Parathyroid adenoma (tissue), 2 donors: ENCODE results near the gene TINAGL1.

ENCODE experiments used
- H2AFZ ChIP-seq: fragments of 300-600 bp; sonication (generic); one replicate; pipeline ENCODE4 v1.7.0; 2017; ENCODE audit warnings: antibody characterized with exemption, mild to moderate bottlenecking
- H3K27ac ChIP-seq: fragments of 300-600 bp; sonication (generic); one replicate; pipeline ENCODE4 v1.7.0; 2017
- H3K27me3 ChIP-seq: fragments of 300-600 bp; sonication (generic); one replicate; pipeline ENCODE4 v1.7.0; 2017; ENCODE audit warnings: low read length; ENCODE audit not compliant: control insufficient read depth, insufficient read depth
- H3K36me3 ChIP-seq: fragments of 300-600 bp; sonication (generic); one replicate; pipeline ENCODE4 v1.7.0; 2017; ENCODE audit warnings: low read length; ENCODE audit not compliant: control insufficient read depth, insufficient read depth
- H3K4me1 ChIP-seq: fragments of 300-600 bp; sonication (generic); one replicate; pipeline ENCODE4 v1.7.0; 2017; ENCODE audit warnings: control low read depth
- H3K4me2 ChIP-seq: fragments of 300-600 bp; sonication (generic); one replicate; pipeline ENCODE4 v1.7.0; 2017; ENCODE audit warnings: low read length
- H3K4me3 ChIP-seq: fragments of 300-600 bp; sonication (generic); one replicate; pipeline ENCODE4 v1.7.0; 2017; ENCODE audit warnings: low read depth, low read length
- H3K79me2 ChIP-seq: fragments of 300-600 bp; sonication (generic); one replicate; pipeline ENCODE4 v1.7.0; 2017; ENCODE audit warnings: control low read depth
- H3K9ac ChIP-seq: fragments of 300-600 bp; sonication (generic); one replicate; pipeline ENCODE4 v1.7.0; 2017; ENCODE audit warnings: mild to moderate bottlenecking
- H3K9me3 ChIP-seq: fragments of 300-600 bp; sonication (generic); one replicate; pipeline ENCODE4 v1.7.0; 2017; ENCODE audit warnings: low read length; ENCODE audit not compliant: control insufficient read depth
- TF ChIP-seq, protein P1 (sequence below): fragments of 300-600 bp; sonication (generic); IDR thresholded peaks from one replicate; pipeline ENCODE4 v1.7.0; 2017; ENCODE audit warnings: antibody characterized with exemption, mild to moderate bottlenecking
- donor health status: primary hyperparathyroidism.

The TINAGL1 gene

DNA sequence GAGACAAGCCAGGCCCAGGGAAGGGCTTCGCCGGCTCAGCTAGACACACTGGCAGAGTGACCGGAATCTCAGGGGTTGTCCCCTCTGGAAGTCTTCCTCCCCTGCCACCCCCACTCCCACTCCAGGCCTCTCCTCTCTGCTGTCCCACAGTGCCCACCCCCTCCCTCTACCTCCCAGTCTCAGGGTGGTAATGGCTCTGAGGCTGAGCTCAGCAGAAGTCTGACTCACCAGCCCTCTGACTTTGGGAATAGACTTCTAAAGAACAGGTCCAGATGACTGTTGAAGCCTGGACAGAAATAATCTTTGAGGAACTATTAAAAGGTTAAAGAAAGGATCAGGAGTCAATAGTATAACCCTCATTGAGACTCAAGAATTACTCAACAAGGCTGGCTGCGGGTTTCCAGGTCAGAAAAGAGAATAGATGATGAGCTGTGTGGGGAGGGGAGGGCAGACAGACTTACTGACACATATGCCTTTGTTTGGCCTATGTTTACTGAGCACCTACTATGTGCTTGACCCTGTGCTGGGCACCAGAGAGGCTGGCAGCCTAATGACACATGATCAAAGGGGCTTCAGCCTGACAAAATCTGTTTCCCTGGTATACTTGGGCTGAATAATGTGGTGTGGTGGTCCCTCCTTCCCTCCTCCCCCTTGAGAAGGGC lies 49.4 kb downstream of the TINAGL1 start:
- Histone ChIP-seq H3K36me3 (no peaks in the 10 kb centered on the region), H3K4me1 (no peaks in the 10 kb centered on the region), H3K27ac (no peak overlapping the region), H3K9me3 (no peaks in the 10 kb centered on the region), H3K9ac (no peak overlapping the region), H3K4me2 (no peak overlapping the region), H3K27me3 (no peaks in the 10 kb centered on the region), H3K4me3 (no peak overlapping the region), H2AFZ (no peak overlapping the region), H3K79me2 (no peaks in the 10 kb centered on the region)
- TF ChIP-seq, protein P1, sequence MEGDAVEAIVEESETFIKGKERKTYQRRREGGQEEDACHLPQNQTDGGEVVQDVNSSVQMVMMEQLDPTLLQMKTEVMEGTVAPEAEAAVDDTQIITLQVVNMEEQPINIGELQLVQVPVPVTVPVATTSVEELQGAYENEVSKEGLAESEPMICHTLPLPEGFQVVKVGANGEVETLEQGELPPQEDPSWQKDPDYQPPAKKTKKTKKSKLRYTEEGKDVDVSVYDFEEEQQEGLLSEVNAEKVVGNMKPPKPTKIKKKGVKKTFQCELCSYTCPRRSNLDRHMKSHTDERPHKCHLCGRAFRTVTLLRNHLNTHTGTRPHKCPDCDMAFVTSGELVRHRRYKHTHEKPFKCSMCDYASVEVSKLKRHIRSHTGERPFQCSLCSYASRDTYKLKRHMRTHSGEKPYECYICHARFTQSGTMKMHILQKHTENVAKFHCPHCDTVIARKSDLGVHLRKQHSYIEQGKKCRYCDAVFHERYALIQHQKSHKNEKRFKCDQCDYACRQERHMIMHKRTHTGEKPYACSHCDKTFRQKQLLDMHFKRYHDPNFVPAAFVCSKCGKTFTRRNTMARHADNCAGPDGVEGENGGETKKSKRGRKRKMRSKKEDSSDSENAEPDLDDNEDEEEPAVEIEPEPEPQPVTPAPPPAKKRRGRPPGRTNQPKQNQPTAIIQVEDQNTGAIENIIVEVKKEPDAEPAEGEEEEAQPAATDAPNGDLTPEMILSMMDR = no peak

DNA sequence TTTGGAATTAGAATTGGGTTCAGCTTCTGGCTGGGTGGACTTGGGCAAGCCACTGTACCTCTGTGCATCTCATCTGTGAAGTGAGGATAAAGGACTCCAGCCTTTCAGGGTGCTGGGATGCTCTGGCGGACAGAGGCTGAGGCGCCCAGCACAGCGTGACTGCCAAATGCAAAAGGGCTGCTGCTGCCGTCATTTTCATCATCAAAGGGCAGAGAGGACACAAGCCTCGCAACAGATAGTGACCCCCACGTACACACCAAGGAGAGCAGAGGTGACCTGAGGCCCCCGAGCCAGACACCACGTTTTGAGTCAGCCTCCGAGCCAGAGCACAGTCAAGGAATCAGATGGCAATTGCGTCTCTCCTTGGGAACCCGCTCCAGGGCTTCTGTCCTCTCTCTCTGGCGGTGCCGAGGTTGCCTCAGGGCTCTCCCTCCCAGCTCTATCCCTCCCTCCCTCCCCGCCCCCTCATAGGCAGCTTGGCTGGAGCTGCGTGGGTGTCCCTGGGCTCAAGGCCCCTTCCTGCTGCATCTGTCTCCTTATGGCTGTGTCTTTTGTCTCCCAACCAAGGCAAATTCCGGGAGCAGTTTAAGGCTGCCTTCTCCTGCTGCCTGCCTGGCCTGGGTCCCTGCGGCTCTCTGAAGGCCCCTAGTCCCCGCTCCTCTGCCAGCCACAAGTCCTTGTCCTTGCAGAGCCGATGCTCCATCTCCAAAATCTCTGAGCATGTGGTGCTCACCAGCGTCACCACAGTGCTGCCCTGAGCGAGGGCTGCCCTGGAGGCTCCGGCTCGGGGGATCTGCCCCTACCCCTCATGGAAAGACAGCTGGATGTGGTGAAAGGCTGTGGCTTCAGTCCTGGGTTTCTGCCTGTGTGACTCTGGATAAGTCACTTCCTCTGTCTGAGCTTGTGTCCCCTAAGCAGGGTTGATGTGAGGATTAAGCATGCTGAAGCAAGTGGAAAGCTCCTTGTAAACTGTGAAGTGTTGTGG lies 50.2 kb downstream of the TINAGL1 start:
- Histone ChIP-seq H2AFZ (no peak overlapping the region), H3K9ac (no peak overlapping the region), H3K27ac (no peak overlapping the region), H3K4me1 (no peaks in the 10 kb centered on the region), H3K4me2 (no peak overlapping the region), H3K79me2 (no peaks in the 10 kb centered on the region), H3K36me3 (no peaks in the 10 kb centered on the region), H3K4me3 (no peak overlapping the region), H3K9me3 (no peaks in the 10 kb centered on the region), H3K27me3 (no peaks in the 10 kb centered on the region)
- TF ChIP-seq, protein P1 = no peak

DNA sequence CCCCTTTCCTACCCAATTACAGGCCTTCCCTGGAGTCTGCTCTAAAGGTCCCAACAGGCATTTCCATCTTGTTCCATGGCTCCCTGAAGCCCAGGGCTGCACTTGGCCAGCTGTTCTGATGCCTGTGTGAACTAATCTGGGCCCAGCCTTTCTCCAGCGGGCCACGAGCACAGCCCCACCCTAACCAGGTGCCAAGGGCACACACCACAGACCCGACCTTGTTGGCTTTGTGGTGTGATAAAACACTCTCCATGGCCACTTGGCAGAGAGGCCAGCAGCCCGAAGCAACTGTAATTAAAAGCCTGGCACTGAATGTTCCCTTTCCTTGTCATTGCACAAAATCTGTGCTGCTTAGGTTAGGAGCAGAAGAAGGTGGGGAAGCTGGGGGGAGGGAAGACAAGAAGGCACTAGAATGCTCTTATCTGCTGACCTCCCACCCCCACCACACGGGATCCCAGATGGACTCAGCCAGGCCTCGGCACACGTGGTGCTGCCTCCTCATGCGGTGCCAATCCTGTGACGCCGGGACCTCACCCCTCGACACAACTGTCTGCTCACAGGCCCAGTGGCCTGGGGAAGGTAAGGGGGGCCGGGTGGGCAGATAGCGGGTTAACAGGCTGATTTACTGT lies 51.1 kb downstream of the TINAGL1 start:
- no peak overlapping the region for H3K9ac ChIP-seq
- H3K9me3 ChIP-seq = no peaks in the 10 kb centered on the region
- no peaks in the 10 kb centered on the region for H3K4me1 ChIP-seq
- no peak overlapping the region for H2AFZ ChIP-seq
- no peak overlapping the region for H3K27ac ChIP-seq
- no peak overlapping the region for H3K4me2 ChIP-seq
- H3K79me2 ChIP-seq = no peaks in the 10 kb centered on the region
- TF ChIP-seq, protein P1 = no peak
- no peaks in the 10 kb centered on the region for H3K27me3 ChIP-seq
- no peaks in the 10 kb centered on the region for H3K36me3 ChIP-seq
- no peak overlapping the region for H3K4me3 ChIP-seq

DNA sequence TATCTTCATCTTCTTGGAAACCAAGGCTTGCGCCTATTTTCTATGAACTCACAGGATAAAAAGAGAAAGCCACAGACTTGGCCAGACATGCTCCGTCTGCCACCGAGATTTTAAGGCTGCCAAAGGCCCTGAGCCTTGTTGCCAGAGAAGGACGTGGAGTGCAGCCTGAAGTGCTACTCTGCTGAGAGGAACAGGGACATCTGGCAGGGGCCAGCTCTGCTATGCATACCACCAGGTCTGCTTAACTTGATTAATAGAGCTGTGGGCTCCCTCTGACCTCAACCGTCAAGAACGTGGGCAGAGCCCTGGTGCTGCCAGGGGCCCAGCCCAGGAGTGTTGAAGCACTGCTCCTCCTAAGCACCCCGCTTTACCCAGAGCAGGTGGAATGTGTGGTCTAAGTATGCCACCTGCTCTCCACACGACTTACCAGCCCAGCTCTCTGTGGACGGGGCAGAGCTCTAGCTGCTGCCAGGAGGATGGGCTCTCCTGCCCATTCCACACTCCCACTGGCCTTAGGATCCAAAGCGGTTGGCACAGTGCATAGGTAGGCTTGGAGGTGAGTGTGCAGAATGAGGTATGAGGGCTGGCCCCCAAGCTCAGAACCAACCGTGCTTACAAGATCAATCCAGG lies 51.7 kb downstream of the TINAGL1 start:
- TF ChIP-seq, protein P1 = no peak
- Histone ChIP-seq H3K79me2 (no peaks in the 10 kb centered on the region), H3K36me3 (no peaks in the 10 kb centered on the region), H3K4me3 (no peak overlapping the region), H2AFZ (no peak overlapping the region), H3K27me3 (no peaks in the 10 kb centered on the region), H3K4me1 (no peaks in the 10 kb centered on the region), H3K4me2 (no peak overlapping the region), H3K9ac (no peak overlapping the region), H3K27ac (no peak overlapping the region), H3K9me3 (no peaks in the 10 kb centered on the region)
